GM12878 (cell line): ENCODE results near the gene HLA-DQB1. TPM values are rescaled to one million over a fixed set of nuclear protein-coding genes. Genes with fewer than 3 reads are reported as not detected.

ENCODE experiments used
- ASH2L ChIP-seq: fragments of 300-600, 200-600 bp; sonication (generic); IDR thresholded peaks from 2 replicates; pipeline ENCODE4 v1.6.1; 2017; ENCODE audit warnings: low read depth, mild to moderate bottlenecking, borderline replicate concordance
- BHLHE40 ChIP-seq, 2 experiments: fragments of 450-650 bp in 1 of 2; IDR thresholded peaks; 2 replicates each; pipeline ENCODE4 v1.6.1; 2011 to 2017; ENCODE audit warnings: low read depth in 2 of 2, borderline replicate concordance in 1 of 2, improper control_type of control experiment in 1 of 2, low read length in 1 of 2, mild to moderate bottlenecking in 1 of 2
- BRCA1 ChIP-seq: IDR thresholded peaks from 2 replicates; pipeline ENCODE4 v1.6.1; 2011; ENCODE audit warnings: low read depth, low read length, improper control_type of control experiment
- CBFB ChIP-seq: IDR thresholded peaks from 2 replicates; pipeline ENCODE4 v1.6.1; 2016; ENCODE audit warnings: antibody characterized with exemption, low read depth
- CBX5 ChIP-seq: sonication (generic); IDR thresholded peaks from 2 replicates; pipeline ENCODE4 v1.6.1; 2016; ENCODE audit warnings: low read depth, moderate library complexity, mild to moderate bottlenecking, inconsistent platforms
- E2F8 ChIP-seq: fragments of 450-650 bp; IDR thresholded peaks from 2 replicates; pipeline ENCODE4 v1.6.1; 2018; ENCODE audit warnings: mild to moderate bottlenecking, low read depth, moderate library complexity; ENCODE audit not compliant: partially characterized antibody
- FOS ChIP-seq: IDR thresholded peaks from 3 replicates; pipeline ENCODE4 v1.6.1; 2011; ENCODE audit warnings: borderline replicate concordance; ENCODE audit not compliant: insufficient read length; ENCODE audit errors: extremely low read depth
- HCFC1 ChIP-seq: fragments of 150-350 bp; IDR thresholded peaks from 2 replicates; pipeline ENCODE4 v1.6.1; 2014; ENCODE audit warnings: low read length
- HDAC6 ChIP-seq: fragments of 200-600 bp; sonication (generic); IDR thresholded peaks from one replicate; pipeline ENCODE4 v1.8.0; 2017; ENCODE audit warnings: antibody characterized with exemption; ENCODE audit not compliant: unreplicated experiment
- IKZF1 ChIP-seq: fragments of 450-650 bp; conservative IDR thresholded peaks from 2 replicates; pipeline ENCODE4 v1.6.1; 2017; ENCODE audit warnings: antibody characterized with exemption, mild to moderate bottlenecking
- NR2C2 ChIP-seq: IDR thresholded peaks from 2 replicates; pipeline ENCODE4 v1.6.1; 2011; ENCODE audit warnings: borderline replicate concordance, low read depth; ENCODE audit not compliant: control insufficient read depth, insufficient read length
- PAX5 ChIP-seq: IDR thresholded peaks from 2 replicates; pipeline ENCODE4 v1.6.1; 2011; ENCODE audit warnings: low read depth, low read length, borderline replicate concordance
- PAX8 ChIP-seq: fragments of 450-650 bp; IDR thresholded peaks from 2 replicates; pipeline ENCODE4 v1.6.1; 2017; ENCODE audit warnings: mild to moderate bottlenecking, moderate library complexity
- PBX3 ChIP-seq: IDR thresholded peaks from 2 replicates; pipeline ENCODE4 v1.6.1; 2011; ENCODE audit warnings: mild to moderate bottlenecking, low read depth, low read length, moderate library complexity; ENCODE audit not compliant: insufficient replicate concordance
- POLR2AphosphoS2 ChIP-seq: IDR thresholded peaks from 2 replicates; pipeline ENCODE4 v1.6.1; 2011; ENCODE audit warnings: low read depth, mild to moderate bottlenecking, low read length, improper control_type of control experiment, moderate library complexity
- RB1 ChIP-seq: fragments of 450-650 bp; formaldehyde crosslinking; IDR thresholded peaks from 2 replicates; pipeline ENCODE4 v1.6.1; 2017; ENCODE audit warnings: mild to moderate bottlenecking, borderline replicate concordance
- SIN3A ChIP-seq: IDR thresholded peaks from 2 replicates; pipeline ENCODE4 v1.6.1; 2012; ENCODE audit warnings: low read depth, low read length, improper control_type of control experiment
- SKIL ChIP-seq: fragments of 450-650 bp; IDR thresholded peaks from 2 replicates; pipeline ENCODE4 v1.6.1; 2017; ENCODE audit warnings: mild to moderate bottlenecking, low read depth, inconsistent platforms; ENCODE audit not compliant: poor library complexity, severe bottlenecking
- STAT3 ChIP-seq: IDR thresholded peaks from 2 replicates; pipeline ENCODE4 v1.6.1; 2011; ENCODE audit warnings: low read depth, low read length, improper control_type of control experiment
- TCF12 ChIP-seq: IDR thresholded peaks from 2 replicates; pipeline ENCODE4 v1.6.1; 2011; ENCODE audit warnings: low read depth, mild to moderate bottlenecking, low read length
- ZBTB33 ChIP-seq: fragments of 450-650 bp; IDR thresholded peaks from 2 replicates; pipeline ENCODE4 v1.6.1; 2017; ENCODE audit warnings: mild to moderate bottlenecking
- ZZZ3 ChIP-seq: IDR thresholded peaks from 2 replicates; pipeline ENCODE4 v1.6.1; 2011; ENCODE audit warnings: low read depth; ENCODE audit not compliant: control insufficient read depth, insufficient read length
- polyA plus RNA-seq, 11 experiments: library from polyadenylated mRNA; depleted of rRNA in 4 of 11; unstranded in 6 of 11; stranded (reverse) in 5 of 11; fragments of >200 nt; fragmentation: Nextera tagmentation in 4 of 11; fragmentation: Illumina TruSeq in 1 of 11; extraction: Ambion mirVana in 4 of 11; extraction: Trizol in 1 of 11; gene quantifications; 1 replicate in 1 of 11; 2 replicates in 10 of 11; pipeline versions ENCODE4 v1.2.1 to v1.2.3, GENCODE V29; 2011 to 2016; ENCODE audit warnings: inconsistent platforms in 2 of 11, missing spikeins in 2 of 11, low read depth in 1 of 11
- total RNA-seq, 4 experiments: library from RNA; depleted of rRNA in 3 of 4; stranded (reverse); fragments of >200 nt in 3 of 4; fragmentation: Illumina TruSeq in 1 of 4; extraction: Trizol in 1 of 4; gene quantifications; 2 replicates each; pipeline versions ENCODE4 v1.2.1 to v1.2.3, GENCODE V29; 2013 to 2021

The HLA-DQB1 gene
- total and polyA plus RNA-seq, 10 of the 15 experiments (the other 5 are each of a cell fraction or from before 2014, with no cell fraction given), result 38.1 to 403 (median 91.4) TPM

- TF ChIP-seq RB1 (no peak), SIN3A (no peak), PAX5 (no peak), HDAC6 (peak; percentile 45), ZBTB33 (no peak), BRCA1 (no peak), FOS (no peak), STAT3 (no peak), IKZF1 (peak; percentile 84), TCF12 (0 out of 2 replicates have a peak, but pooled peaks have one; percentile 25), NR2C2 (no peak), E2F8 (no peak), HCFC1 (0 out of 2 replicates have a peak, but pooled peaks have one; percentile 28), PBX3 (no peak), CBFB (peak; percentile 97), CBX5 (no peak; the same call in 1 of the 2 replicates), POLR2AphosphoS2 (no peak; the same call in 1 of the 2 replicates), PAX8 (peak; percentile 39; the same call in 1 of the 2 replicates), SKIL (peak; percentile 78), BHLHE40 (IDR thresholded peaks at IDR 0.05; ENCODE audit: borderline replicate concordance in 1 of 2, low read depth in 2 of 2, low read length in 1 of 2) (peak; percentile 54 to 61), ZZZ3 (no peak), ASH2L (0 out of 2 replicates have a peak, but pooled peaks have one; percentile 63)
Observed at GRCh38 chr6:32622545-32623401, 43.7 kb downstream of the HLA-DQB1 start (continued).
